ENCODE data around the gene SLC12A4.
"Not testable (repeated sequence)": the region's sequence is repeated elsewhere in the genome, so short reads cannot be mapped to it uniquely, and the experiment has no call there.

Gene SLC12A4

GRCh38 chr16:67968400-67969253, at the start of gene SLC12A4:
Gene SLC12A4 (minus strand): TSS chr16:67968637. CDS start chr16:67968553, 84 bp downstream.
- ATAC-seq (replicated peaks) (peak; percentile 85 to 90), DNase-seq (peak; percentile 87)
- H3K4me3 Mint-ChIP-seq: peak within 1 kb of the TSS; percentile 92 to 100
- peaks cover 2 to 12% of the 10 kb centered on the region in 2 donors for H3K36me3 Mint-ChIP-seq
- H3K9me3 Mint-ChIP-seq: no peaks in the 10 kb centered on the region
- no peaks in the 10 kb centered on the region for H3K27me3 Mint-ChIP-seq
- H3K4me1 Mint-ChIP-seq: peaks cover 33 to 47% of the 10 kb centered on the region in 2 donors
- peak within 1 kb of the TSS; percentile 96 for H3K27ac Mint-ChIP-seq

GRCh38 chr16:68015681-68016080, 47.2 kb upstream of the SLC12A4 start, which contains the start of gene DPEP2NB:
Gene DPEP2NB (minus strand): TSS chr16:68015911. CDS start chr16:68015770, 141 bp downstream.
- no peaks in the 10 kb centered on the region for H3K27me3 Mint-ChIP-seq
- ATAC-seq (replicated peaks): no peak
- H3K4me1 Mint-ChIP-seq: peaks cover 6 to 17% of the 10 kb centered on the region in 2 donors
- H3K36me3 Mint-ChIP-seq: peaks cover 3 to 5% of the 10 kb centered on the region in 2 donors
- no peak for DNase-seq
- H3K9me3 Mint-ChIP-seq: no peaks in the 10 kb centered on the region
- peak within 1 kb of the TSS; percentile 47 for H3K27ac Mint-ChIP-seq
- no peak within 1 kb of the TSS for H3K4me3 Mint-ChIP-seq

DNA sequence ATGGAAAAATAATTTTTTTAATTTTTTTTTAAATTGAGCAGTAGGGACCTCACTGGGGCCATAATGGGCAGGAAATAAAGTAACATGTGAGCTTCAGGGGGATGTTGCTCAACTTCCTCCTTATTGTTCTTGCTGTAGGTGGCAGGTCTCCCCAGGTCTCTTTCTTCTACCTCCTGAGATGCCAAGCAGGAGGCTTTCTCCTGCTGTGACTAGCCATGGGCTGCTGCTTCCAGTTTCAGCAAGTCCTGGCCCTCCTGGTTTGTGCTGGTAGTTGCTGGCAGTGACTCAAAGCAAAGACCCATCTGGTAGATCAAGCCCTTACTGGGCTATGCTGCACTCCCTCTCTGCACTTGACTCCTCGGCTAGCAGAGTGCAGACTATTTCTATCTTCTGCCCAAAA, 45.0 kb upstream of the SLC12A4 start:
- H3K4me3 Mint-ChIP-seq: no peak overlapping the region
- no peaks in the 10 kb centered on the region for H3K27me3 Mint-ChIP-seq
- no peak overlapping the region for H3K27ac Mint-ChIP-seq
- H3K36me3 Mint-ChIP-seq: no peaks in the 10 kb centered on the region
- H3K9me3 Mint-ChIP-seq: no peaks in the 10 kb centered on the region
- H3K4me1 Mint-ChIP-seq: peaks cover 6 to 12% of the 10 kb centered on the region in 2 donors
- peak in 1 of 2 donors; percentile 29 for ATAC-seq (replicated peaks)
- DNase-seq: no peak

GRCh38 chr16:68009872-68010271, 41.4 kb upstream of the SLC12A4 start:
- ATAC-seq (replicated peaks); H3K4me3 Mint-ChIP-seq; H3K27me3 Mint-ChIP-seq; DNase-seq; H3K36me3 Mint-ChIP-seq; H3K9me3 Mint-ChIP-seq; H3K27ac Mint-ChIP-seq: not testable (repeated sequence)
- H3K4me1 Mint-ChIP-seq: peaks cover 14 to 29% of the 10 kb centered on the region in 2 donors

DNA sequence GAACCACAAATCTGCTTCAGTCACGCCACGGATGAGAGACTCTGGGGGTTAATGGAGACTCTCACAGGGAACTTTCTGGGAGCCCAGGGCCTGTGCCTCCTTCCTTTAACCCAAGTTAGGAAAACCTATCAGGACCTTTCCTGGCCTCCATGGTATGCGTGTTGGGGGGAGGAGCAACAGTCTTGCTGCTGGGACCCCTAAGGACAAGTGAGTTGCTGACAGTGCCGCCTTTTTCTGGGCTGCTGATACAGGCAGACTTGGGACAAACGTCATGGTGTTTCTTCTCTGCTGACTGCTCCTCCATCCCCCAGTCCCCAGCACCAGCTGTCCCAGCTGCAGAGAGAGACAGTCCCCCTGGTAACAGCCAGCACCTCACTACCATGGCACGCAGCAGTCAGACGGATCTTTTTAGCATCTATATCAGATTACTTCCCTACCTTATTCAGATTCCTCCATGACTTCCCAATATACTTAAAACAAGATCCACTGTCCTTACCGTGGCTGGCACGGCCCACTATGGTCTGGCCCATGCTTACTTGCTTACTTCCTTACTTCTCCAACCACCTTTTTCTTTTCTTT, 40.8 kb upstream of the SLC12A4 start:
- Mint-ChIP-seq H3K4me1 (peaks cover 15 to 33% of the 10 kb centered on the region in 2 donors), H3K9me3 (no peaks in the 10 kb centered on the region), H3K27me3 (no peaks in the 10 kb centered on the region), H3K4me3 (no peak overlapping the region), H3K27ac (no peak overlapping the region), H3K36me3 (no peaks in the 10 kb centered on the region)
- ATAC-seq (replicated peaks) (no peak), DNase-seq (no peak)

- ATAC-seq (replicated peaks): peak; percentile 94 to 97
Measured at GRCh38 chr16:68005786-68006286, 37.4 kb upstream of the SLC12A4 start.

GRCh38 chr16:68005211-68005610, 36.8 kb upstream of the SLC12A4 start:
- Mint-ChIP-seq H3K4me1 (peaks cover 19 to 35% of the 10 kb centered on the region in 2 donors), H3K9me3 (no peaks in the 10 kb centered on the region), H3K27ac (peak overlapping the region; percentile 93), H3K4me3 (no peak overlapping the region), H3K36me3 (no peaks in the 10 kb centered on the region), H3K27me3 (no peaks in the 10 kb centered on the region)
- ATAC-seq (replicated peaks) (no peak), DNase-seq (no peak)

More at GRCh38 chr16:68005786-68006286, 37.4 kb upstream of the SLC12A4 start:
- Mint-ChIP-seq H3K9me3 (no peaks in the 10 kb centered on the region), H3K27me3 (no peaks in the 10 kb centered on the region), H3K4me1 (peaks cover 14 to 28% of the 10 kb centered on the region in 2 donors), H3K4me3 (peak overlapping the region in 1 of 2 donors; percentile 60), H3K27ac (peak overlapping the region; percentile 93), H3K36me3 (no peaks in the 10 kb centered on the region)
- DNase-seq: peak; percentile 31

- Mint-ChIP-seq H3K4me3 (no peak overlapping the region), H3K4me1 (peaks cover 33 to 53% of the 10 kb centered on the region in 2 donors)
Measured at GRCh38 chr16:68003031-68003430, 34.6 kb upstream of the SLC12A4 start.

GRCh38 chr16:68000450-68000849, 32.0 kb upstream of the SLC12A4 start:
- Mint-ChIP-seq H3K27me3 (no peaks in the 10 kb centered on the region), H3K27ac (peak overlapping the region; percentile 20), H3K4me3 (no peak overlapping the region), H3K9me3 (peaks cover 1 to 5% of the 10 kb centered on the region in 2 donors), H3K4me1 (peaks cover 39 to 61% of the 10 kb centered on the region in 2 donors), H3K36me3 (peaks cover 0 to 2% of the 10 kb centered on the region in 2 donors)
- no peak for ATAC-seq (replicated peaks)
- DNase-seq: no peak

More at GRCh38 chr16:68003031-68003430, 34.6 kb upstream of the SLC12A4 start:
- H3K27ac Mint-ChIP-seq: no peak overlapping the region
- no peaks in the 10 kb centered on the region for H3K36me3 Mint-ChIP-seq
- ATAC-seq (replicated peaks) (no peak), DNase-seq (no peak)
- no peaks in the 10 kb centered on the region for H3K27me3 Mint-ChIP-seq
- peaks cover 0 to 5% of the 10 kb centered on the region in 2 donors for H3K9me3 Mint-ChIP-seq

DNA sequence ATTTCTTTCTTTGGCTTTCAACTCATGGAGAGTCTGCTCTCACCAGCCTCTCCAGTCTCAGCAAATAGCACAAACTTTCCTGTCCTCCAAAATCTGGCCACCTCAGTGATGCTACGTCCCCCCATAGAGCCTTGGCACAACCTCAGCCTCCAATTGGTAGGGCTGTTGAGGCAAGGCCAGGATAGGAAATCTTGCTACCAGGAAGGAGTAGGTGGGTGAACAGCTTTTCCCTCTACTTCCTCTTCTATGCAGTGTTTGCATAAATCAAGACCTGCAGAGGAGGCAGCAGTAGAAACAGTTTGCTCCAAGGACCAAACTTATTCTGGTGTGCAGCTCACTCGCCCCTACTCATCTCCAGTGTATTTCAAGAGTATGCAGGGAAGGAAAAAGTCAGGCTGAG, 31.5 kb upstream of the SLC12A4 start:
- ATAC-seq (replicated peaks): peak; percentile 44 to 49
- H3K9me3 Mint-ChIP-seq: peaks cover 1 to 5% of the 10 kb centered on the region in 2 donors
- H3K36me3 Mint-ChIP-seq: peaks cover 0 to 2% of the 10 kb centered on the region in 2 donors
- DNase-seq: no peak
- H3K27me3 Mint-ChIP-seq: no peaks in the 10 kb centered on the region
- peaks cover 42 to 61% of the 10 kb centered on the region in 2 donors for H3K4me1 Mint-ChIP-seq
- H3K27ac Mint-ChIP-seq: peak overlapping the region; percentile 91
- H3K4me3 Mint-ChIP-seq: peak overlapping the region; percentile 45 to 75

- not testable (repeated sequence) for H3K36me3 Mint-ChIP-seq, H3K9me3 Mint-ChIP-seq, H3K27me3 Mint-ChIP-seq
- H3K27ac Mint-ChIP-seq: peak within 1 kb of the TSS; percentile 91
- H3K4me3 Mint-ChIP-seq: peak within 1 kb of the TSS; percentile 75 to 78
- ATAC-seq (replicated peaks) (peak; percentile 79 to 85), DNase-seq (peak; percentile 46)
- H3K4me1 Mint-ChIP-seq: peaks cover 44 to 63% of the 10 kb centered on the region in 2 donors
Measured at GRCh38 chr16:67998779-67999688, 30.6 kb upstream of the SLC12A4 start, which contains the start of gene DPEP2. Gene DPEP2 (minus strand): TSS chr16:67999484. CDS start chr16:67993212, 6,272 bp downstream.

GRCh38 chr16:67998231-67998778, 29.9 kb upstream of the SLC12A4 start:
- H3K4me3 Mint-ChIP-seq; DNase-seq; H3K9me3 Mint-ChIP-seq; H3K36me3 Mint-ChIP-seq; H3K27me3 Mint-ChIP-seq; ATAC-seq (replicated peaks): not testable (repeated sequence)
- Mint-ChIP-seq H3K27ac (peak overlapping the region; percentile 91), H3K4me1 (peaks cover 49 to 70% of the 10 kb centered on the region in 2 donors)

- Mint-ChIP-seq H3K27me3 (no peaks in the 10 kb centered on the region), H3K4me1 (peaks cover 59 to 87% of the 10 kb centered on the region in 2 donors), H3K4me3 (no peak overlapping the region), H3K27ac (peak overlapping the region; percentile 85), H3K9me3 (peaks cover 1 to 5% of the 10 kb centered on the region in 2 donors), H3K36me3 (peaks cover 0 to 2% of the 10 kb centered on the region in 2 donors)
- no peak for ATAC-seq (replicated peaks)
- DNase-seq: no peak
Measured at GRCh38 chr16:67996666-67997065, 28.2 kb upstream of the SLC12A4 start.
